Spinal cord (tissue), 10 donors: ENCODE measurements around the gene WWTR1. TPM values are rescaled to one million over a fixed set of nuclear protein-coding genes. Genes with fewer than 3 reads are reported as not detected.

ENCODE experiments used
- DNase-seq, 6 donors: peaks; one replicate each; pipeline versions ENCODE4 v3.0.0 to v3.0.0-alpha.2; 2013 to 2015; ENCODE audit warnings: low spot score in 6 of 6, low read depth in 4 of 6
- H3K27ac ChIP-seq: one replicate; pipeline ENCODE4 v1.5.1; 2013; ENCODE audit warnings: low read depth, low read length, control low read depth
- H3K27me3 ChIP-seq: one replicate; pipeline ENCODE4 v1.6.1; 2013; ENCODE audit warnings: low read length; ENCODE audit not compliant: control insufficient read depth, insufficient read depth
- H3K36me3 ChIP-seq: one replicate; pipeline ENCODE4 v1.6.1; 2013; ENCODE audit warnings: low read length; ENCODE audit not compliant: control insufficient read depth, insufficient read depth
- H3K4me1 ChIP-seq: one replicate; pipeline ENCODE4 v1.6.1; 2013; ENCODE audit warnings: low read length; ENCODE audit not compliant: control insufficient read depth, insufficient read depth
- H3K4me3 ChIP-seq: one replicate; pipeline ENCODE4 v1.5.1; 2013; ENCODE audit warnings: low read depth, low read length, control low read depth
- H3K9me3 ChIP-seq: one replicate; pipeline ENCODE4 v1.6.1; 2013; ENCODE audit warnings: low read length; ENCODE audit not compliant: control insufficient read depth, insufficient read depth
- whole genome bisulfite sequencing: methylation state at CpG from one replicate; pipeline ENCODE4 v1.1.5; 2013; ENCODE audit warnings: missing lambda C conversion rate; ENCODE audit not compliant: insufficient coverage; 5-methylcytosine and 5-hydroxymethylcytosine counted together
- polyA plus RNA-seq, 2 donors: library from polyadenylated mRNA; unstranded; fragments of 120-200 nt; gene quantifications; one replicate each; pipeline ENCODE4 v1.2.1, GENCODE V29; 2013; ENCODE audit not compliant: insufficient read length in 2 of 2
- total RNA-seq, 2 donors: library from RNA; depleted of rRNA in 1 of 2; stranded (reverse); fragments of 120-200 nt in 1 of 2; fragments of >200 nt in 1 of 2; gene quantifications; one replicate each; pipeline versions ENCODE4 v1.2.3 to v1.2.4, GENCODE V29; 2013 to 2014
- donor health status: healthy.

The WWTR1 gene
- total and polyA plus RNA-seq, 4 donors, result 41.7 to 58.8 (median 44.1) TPM

DNA sequence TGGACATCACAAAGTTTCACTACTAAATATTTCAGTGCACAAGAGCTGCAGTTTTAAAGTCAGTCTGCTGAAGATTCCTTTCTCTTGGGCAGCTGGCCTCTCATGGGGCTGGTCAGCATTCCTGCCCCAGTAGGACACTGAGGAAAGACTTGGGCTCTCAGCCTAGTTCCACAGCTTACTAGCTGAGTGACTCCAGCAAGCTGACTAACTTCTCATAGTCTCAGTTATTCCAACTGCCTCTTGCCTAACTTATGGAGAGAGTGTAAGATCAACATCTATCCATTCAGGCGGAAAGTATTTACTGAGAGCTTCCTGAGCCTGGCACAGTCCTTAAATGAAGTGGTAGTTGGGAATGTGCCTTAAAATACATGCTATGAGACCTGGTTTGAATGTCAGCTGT, 156.3 kb downstream of the WWTR1 start:
- Histone ChIP-seq H3K36me3 (no peaks in the 10 kb centered on the region), H3K4me3 (no peak overlapping the region), H3K27ac (no peak overlapping the region), H3K27me3 (no peaks in the 10 kb centered on the region), H3K4me1 (no peaks in the 10 kb centered on the region), H3K9me3 (no peaks in the 10 kb centered on the region)
- no CpG with 5 or more reads among the region's 1 CpG for WGBS
- peak in 1 of 6 donors; percentile 41 for DNase-seq

DNA sequence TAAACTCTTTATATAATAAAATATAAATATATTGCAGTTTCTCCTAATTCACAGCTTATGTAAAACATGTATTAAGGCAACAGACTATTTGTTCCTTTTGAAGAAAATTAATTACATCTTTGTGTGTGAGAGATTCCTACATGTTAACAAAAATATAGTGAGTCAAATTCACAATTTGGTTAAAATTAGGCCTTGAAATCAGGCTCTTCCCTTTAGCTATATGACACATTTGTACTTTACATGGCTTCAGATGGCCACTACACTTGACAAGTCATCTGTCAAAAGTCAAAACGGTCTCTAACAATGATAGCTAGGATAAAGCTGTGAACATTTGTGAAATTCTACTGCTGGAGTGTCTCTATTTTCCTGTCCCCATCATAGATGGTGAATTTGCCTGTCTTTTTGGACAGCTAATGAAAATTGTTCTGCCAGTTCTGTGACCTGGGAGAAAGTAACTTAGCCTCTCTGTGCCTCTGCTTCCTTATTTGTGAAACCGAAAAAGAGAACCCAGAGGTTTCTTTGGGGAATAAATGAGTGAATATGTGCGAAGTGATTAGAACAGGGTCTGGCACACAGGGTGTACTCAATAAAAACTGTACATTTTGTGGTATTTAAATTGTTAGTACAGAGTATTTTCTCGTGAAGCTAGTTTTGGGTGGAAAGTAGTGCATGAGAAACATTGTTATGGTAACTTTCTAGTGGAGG, 159.7 kb downstream of the WWTR1 start:
- no peak overlapping the region for H3K27ac ChIP-seq
- no peak overlapping the region for H3K4me3 ChIP-seq
- 73% methylated on average over 3 of the region's 4 CpGs for WGBS
- no peaks in the 10 kb centered on the region for H3K9me3 ChIP-seq
- H3K27me3 ChIP-seq, result no peaks in the 10 kb centered on the region
- DNase-seq, result no peak
- H3K36me3 ChIP-seq, result no peaks in the 10 kb centered on the region
- H3K4me1 ChIP-seq, result no peaks in the 10 kb centered on the region

DNA sequence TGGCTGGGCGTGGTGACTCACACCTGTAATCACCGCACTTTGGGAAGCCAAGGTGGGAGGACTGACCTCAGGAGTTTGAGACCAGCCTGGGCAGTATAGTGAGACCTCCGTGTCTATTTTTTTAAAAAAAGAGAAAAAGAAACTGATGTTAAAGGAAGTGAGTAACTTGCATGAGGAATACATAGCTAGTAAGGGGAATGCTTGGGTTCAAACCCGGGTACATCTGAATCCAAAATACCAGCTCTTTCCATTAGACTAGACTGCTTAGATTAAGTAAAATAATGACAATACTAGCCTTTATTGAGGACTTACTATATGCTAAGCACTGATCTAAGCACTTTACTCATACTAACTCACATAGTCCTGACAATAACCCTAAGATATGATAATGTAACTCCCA, 160.9 kb downstream of the WWTR1 start:
- Histone ChIP-seq H3K27me3 (no peaks in the 10 kb centered on the region), H3K36me3 (no peaks in the 10 kb centered on the region), H3K9me3 (no peaks in the 10 kb centered on the region), H3K27ac (no peak overlapping the region), H3K4me1 (no peaks in the 10 kb centered on the region), H3K4me3 (no peak overlapping the region)
- DNase-seq, result no peak
- WGBS, result 100% methylated on average over 2 of the region's 4 CpGs

DNA sequence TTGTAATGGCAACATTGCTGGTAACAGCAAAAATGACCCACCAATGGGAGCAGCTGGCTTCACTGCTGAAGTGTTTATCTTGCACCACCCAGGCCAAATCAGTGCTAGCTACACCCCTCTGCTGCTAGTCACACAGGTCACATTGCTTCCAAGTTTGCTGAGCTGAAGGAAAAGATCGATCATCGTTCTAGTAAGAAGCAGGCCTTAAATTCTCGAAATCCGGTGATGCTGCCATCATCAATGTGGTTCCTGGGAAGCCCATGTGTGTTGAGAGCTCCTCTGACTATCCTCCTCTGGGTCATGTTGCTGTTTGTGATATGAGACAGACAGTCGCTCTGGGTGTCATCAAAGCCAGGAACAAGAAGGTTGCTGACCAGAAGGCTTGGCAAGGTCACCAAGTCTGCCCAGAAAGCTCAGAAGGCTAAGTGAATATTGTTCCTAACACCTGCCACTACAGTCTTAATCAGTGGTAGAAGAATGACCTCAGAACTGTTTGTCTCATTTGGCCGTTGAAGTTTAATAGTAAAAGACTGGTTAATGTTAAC, 162.2 kb downstream of the WWTR1 start:
- Histone ChIP-seq H3K9me3 (no peaks in the 10 kb centered on the region), H3K27me3 (no peaks in the 10 kb centered on the region), H3K27ac (no peak overlapping the region), H3K36me3 (no peaks in the 10 kb centered on the region), H3K4me1 (no peaks in the 10 kb centered on the region), H3K4me3 (no peak overlapping the region)
- WGBS, result 96% methylated on average over 6 of the region's 6 CpGs
- DNase-seq, result no peak

GRCh38 chr3:149494759-149495580, 162.9 kb downstream of the WWTR1 start:
- H3K27ac ChIP-seq, result no peak overlapping the region
- 92% methylated on average over 6 of the region's 6 CpGs for WGBS

GRCh38 chr3:149494022-149494758, 163.6 kb downstream of the WWTR1 start:
- Histone ChIP-seq H3K27ac (no peak overlapping the region), H3K4me3 (no peak overlapping the region), H3K4me1 (no peaks in the 10 kb centered on the region), H3K36me3 (no peaks in the 10 kb centered on the region), H3K9me3 (no peaks in the 10 kb centered on the region), H3K27me3 (no peaks in the 10 kb centered on the region)
- WGBS, result 30% methylated on average over 5 of the region's 11 CpGs
- peak; percentile 25 to 86 (median 34) for DNase-seq

More at GRCh38 chr3:149494759-149495580, 162.9 kb downstream of the WWTR1 start:
- Histone ChIP-seq H3K4me1 (no peaks in the 10 kb centered on the region), H3K27me3 (no peaks in the 10 kb centered on the region), H3K9me3 (no peaks in the 10 kb centered on the region), H3K4me3 (no peak overlapping the region), H3K36me3 (no peaks in the 10 kb centered on the region)
- DNase-seq, result no peak

DNA sequence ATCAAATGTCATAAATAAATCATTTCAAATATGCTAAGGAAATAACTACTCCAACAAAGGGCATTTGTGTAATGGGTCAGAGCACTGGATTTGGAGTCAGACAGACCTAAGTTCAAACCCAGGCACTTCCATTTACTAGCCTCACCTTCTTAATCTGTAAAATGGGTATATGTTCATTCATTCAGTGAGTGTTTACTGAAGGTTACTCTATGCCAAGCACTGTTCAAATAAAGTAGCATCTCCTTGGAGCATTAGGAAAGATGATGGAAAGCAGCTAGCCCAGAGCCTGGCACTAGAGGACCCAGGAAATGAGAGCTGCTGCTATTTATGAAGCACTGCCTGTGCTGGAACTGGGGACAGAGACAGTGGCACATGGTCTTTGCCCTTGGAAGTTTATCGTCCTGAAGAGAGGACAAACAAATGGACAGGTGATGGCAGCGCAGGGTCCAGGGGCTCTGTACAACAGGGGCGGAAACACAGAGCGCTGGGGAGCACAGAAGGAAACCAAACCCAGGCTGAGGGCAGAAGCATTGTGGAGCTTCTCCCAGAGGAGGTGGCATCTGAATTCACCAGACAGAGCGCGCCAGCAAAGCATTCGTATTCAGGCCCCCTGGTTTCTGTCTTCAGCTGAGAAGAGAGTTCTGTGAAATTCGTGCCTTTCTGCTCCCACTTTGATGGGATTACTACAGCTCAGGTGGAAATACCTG, 164.4 kb downstream of the WWTR1 start:
- no peak overlapping the region for H3K27ac ChIP-seq
- no peak for DNase-seq
- WGBS, result 84% methylated on average over 8 of the region's 8 CpGs
- H3K9me3 ChIP-seq, result no peaks in the 10 kb centered on the region
- H3K27me3 ChIP-seq, result no peaks in the 10 kb centered on the region
- H3K4me3 ChIP-seq, result no peak overlapping the region
- no peaks in the 10 kb centered on the region for H3K4me1 ChIP-seq
- H3K36me3 ChIP-seq, result no peaks in the 10 kb centered on the region

DNA sequence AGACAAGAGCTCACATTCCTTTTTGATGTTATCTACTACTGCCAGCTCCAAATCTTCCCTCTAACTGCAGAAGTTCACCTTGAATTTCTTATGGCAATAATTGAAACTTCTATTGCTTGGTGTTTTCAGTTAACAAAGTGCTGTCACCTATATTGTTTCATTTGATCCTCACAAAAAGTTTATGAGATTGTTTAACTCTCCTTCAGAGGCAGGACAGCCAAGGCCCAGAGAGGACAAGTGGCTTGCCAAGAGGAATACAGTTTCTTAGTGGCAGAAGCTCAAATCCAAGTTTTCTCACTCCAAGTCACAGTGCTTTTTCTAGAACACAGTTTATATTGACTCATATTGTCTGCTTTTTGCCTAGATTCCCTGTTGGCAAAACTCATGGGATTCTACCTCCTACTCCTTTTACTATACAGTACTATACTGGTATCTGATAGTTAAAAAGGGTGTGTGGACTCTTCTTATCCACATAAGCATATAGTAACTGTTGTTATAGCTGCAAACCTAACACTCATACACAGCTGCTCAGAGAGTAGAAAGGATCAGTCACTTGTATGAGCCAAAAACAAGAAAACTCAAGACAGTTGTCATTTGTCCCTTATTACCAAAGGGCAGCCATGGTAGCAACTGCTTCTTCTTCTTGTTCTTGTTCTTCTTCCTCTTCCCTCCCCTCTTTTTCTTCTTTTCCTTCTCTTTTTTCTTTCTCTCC, 167.4 kb downstream of the WWTR1 start:
- no peak for DNase-seq
- Histone ChIP-seq H3K27ac (no peak overlapping the region), H3K4me1 (no peaks in the 10 kb centered on the region), H3K27me3 (no peaks in the 10 kb centered on the region), H3K36me3 (no peaks in the 10 kb centered on the region), H3K9me3 (no peaks in the 10 kb centered on the region), H3K4me3 (no peak overlapping the region)
